Esophagus muscularis mucosa (tissue), 4 donors: Measurements from ENCODE around the gene POLE. TPM values are rescaled to one million over a fixed set of nuclear protein-coding genes. Genes with fewer than 3 reads are reported as not detected.

ENCODE experiments used
- DNase-seq: peaks from one replicate; pipeline ENCODE4 v3.0.0-alpha.2; 2017; ENCODE audit errors: extremely low spot score
- H3K27ac ChIP-seq, 4 donors: fragments of 200-600 bp; sonication (generic); replicated peaks in 1 of 4; 1 replicate in 3 of 4; 2 replicates in 1 of 4; pipeline ENCODE4 v1.5.1; 2016 to 2019; ENCODE audit warnings: mild to moderate bottlenecking in 1 of 4
- H3K27me3 ChIP-seq, 4 donors: fragments of 200-600 bp; sonication (generic); one replicate each; pipeline versions ENCODE4 v1.5.1 to v1.6.0; 2016 to 2019
- H3K36me3 ChIP-seq, 4 donors: fragments of 200-600 bp; sonication (generic); one replicate each; pipeline ENCODE4 v1.5.1; 2016 to 2019
- H3K4me1 ChIP-seq, 4 donors: fragments of 200-600 bp; sonication (generic); one replicate each; pipeline ENCODE4 v1.5.1; 2016 to 2019
- H3K4me3 ChIP-seq, 4 donors: fragments of 200-600 bp; sonication (generic); 1 replicate in 2 of 4; 2 replicates in 2 of 4; pipeline ENCODE4 v1.5.1; 2016 to 2019; ENCODE audit warnings: mild to moderate bottlenecking in 4 of 4, moderate library complexity in 1 of 4
- H3K9me3 ChIP-seq, 4 donors: fragments of 200-600 bp; sonication (generic); 1 replicate in 3 of 4; 2 replicates in 1 of 4; pipeline ENCODE4 v1.5.1; 2016 to 2019
- CTCF ChIP-seq, 3 experiments: fragments of 200-600 bp in 2 of 3; fragments of 450-650 bp in 1 of 3; sonication (generic) in 2 of 3; IDR thresholded peaks; one replicate each; pipeline ENCODE4 v1.5.1; 2017 to 2019; ENCODE audit warnings: antibody characterized with exemption in 3 of 3, mild to moderate bottlenecking in 2 of 3, moderate library complexity in 1 of 3
- EP300 ChIP-seq: sonication (generic); formaldehyde crosslinking; IDR thresholded peaks from one replicate; pipeline ENCODE4 v1.6.1; 2017; ENCODE audit warnings: antibody characterized with exemption
- POLR2A ChIP-seq: fragments of 450-650 bp; IDR thresholded peaks from one replicate; pipeline ENCODE4 v1.6.1; 2017; ENCODE audit warnings: antibody characterized with exemption, moderate library complexity, mild to moderate bottlenecking, low read depth
- POLR2AphosphoS5 ChIP-seq, 2 donors: sonication (generic); formaldehyde crosslinking; IDR thresholded peaks; one replicate each; pipeline ENCODE4 v1.6.1; 2017; ENCODE audit warnings: antibody characterized with exemption in 2 of 2
- WGBS: methylation state at CpG from one replicate; pipeline ENCODE4 v1.1.5; 2018; 5-methylcytosine and 5-hydroxymethylcytosine counted together
- intact Hi-C: fragments of 100-400 bp; cut with DNase I; formaldehyde crosslinking; loops from one replicate; pipeline ENCODE4 v1.15.1; 2023
- total RNA-seq, 4 donors: library from RNA; depleted of rRNA; stranded (reverse); fragments of >200 nt; gene quantifications; one replicate each; pipeline versions ENCODE4 v1.1.0 to v1.2.1, GENCODE V29; 2016

Gene POLE
- total RNA-seq, 4 donors from 2014 or later: 17.2 to 32.4 (median 24.8) TPM

DNA sequence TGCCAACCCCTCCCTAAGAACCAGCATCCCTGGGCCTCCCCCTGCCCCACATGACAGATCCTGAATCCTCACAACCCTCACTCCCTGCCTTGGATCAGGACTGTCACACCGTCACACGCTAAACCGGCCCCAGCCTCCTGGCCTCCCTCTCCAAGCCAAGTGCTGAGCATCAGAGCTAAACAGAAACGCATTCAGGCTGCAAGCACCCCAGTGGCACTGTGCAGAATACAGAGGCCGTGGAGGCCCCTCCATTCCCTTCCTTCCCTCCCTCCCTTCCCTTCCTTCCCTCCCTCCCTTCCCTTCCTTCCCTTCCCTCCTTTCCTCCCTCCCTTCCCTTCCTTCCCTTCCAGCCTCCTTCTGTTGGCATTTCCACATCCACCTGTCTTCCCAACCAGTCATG lies 12.6 kb downstream of the POLE start:
- Histone ChIP-seq H3K27ac (no peak overlapping the region), H3K4me3 (no peak overlapping the region), H3K36me3 (peaks cover 52 to 98% (median 77%) of the 10 kb centered on the region in 4 donors), H3K9me3 (no peaks in the 10 kb centered on the region), H3K4me1 (no peaks in the 10 kb centered on the region), H3K27me3 (no peaks in the 10 kb centered on the region)
- TF ChIP-seq POLR2A (no peak), CTCF (IDR thresholded peaks at IDR 0.05) (no peak), POLR2AphosphoS5 (IDR thresholded peaks at IDR 0.05) (no peak), EP300 (no peak)
- 96% methylated on average over 5 of the region's 5 CpGs for WGBS
- no peak for DNase-seq
- intact Hi-C loops: no loop called here

DNA sequence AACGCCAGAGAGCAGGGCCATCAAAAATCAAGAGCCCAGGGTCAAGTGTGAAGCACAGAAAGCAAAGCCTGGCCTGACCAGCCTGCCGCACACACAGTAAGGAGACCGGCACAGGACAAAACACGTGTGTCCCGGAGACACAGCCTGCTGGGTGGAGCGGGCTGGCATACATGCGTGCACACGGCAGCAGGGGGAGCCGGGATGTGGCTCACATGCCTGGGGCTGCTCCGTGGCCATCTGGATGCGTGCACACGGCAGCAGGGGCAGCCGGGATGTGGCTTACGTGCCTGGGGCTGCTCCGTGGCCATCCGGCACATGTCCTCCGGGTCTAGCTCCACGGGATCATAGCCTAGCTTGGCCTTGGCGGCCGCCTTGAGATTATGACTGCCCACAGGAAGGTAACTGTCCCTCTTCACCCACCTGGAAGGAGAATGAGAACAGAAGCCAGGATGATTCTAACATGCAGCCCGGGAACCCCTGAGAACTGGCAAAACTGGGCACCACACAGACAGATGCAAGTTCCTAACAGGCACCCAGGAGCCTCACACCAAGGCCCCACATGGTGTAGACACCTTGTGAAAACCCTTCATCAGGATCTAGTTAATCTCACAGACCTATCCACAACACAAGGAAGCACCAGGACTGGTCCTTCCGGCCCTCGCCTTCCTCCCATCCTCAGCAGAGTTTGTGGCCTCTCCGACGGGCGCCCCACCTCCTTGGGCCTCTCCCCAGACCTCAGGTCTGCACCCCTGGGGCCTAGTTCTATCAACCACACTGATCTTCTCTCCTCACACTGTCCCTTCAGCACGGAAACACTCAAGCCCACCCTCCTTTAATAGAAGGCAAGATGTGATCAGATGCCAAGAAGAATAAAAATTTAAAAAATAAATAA lies 13.6 kb downstream of the POLE start:
- TF ChIP-seq EP300 (no peak), POLR2AphosphoS5 (IDR thresholded peaks at IDR 0.05) (no peak), CTCF (IDR thresholded peaks at IDR 0.05) (no peak), POLR2A (no peak)
- no peak overlapping the region for H3K4me3 ChIP-seq
- H3K4me1 ChIP-seq: no peaks in the 10 kb centered on the region
- intact Hi-C loops: no loop called here
- no peaks in the 10 kb centered on the region for H3K9me3 ChIP-seq
- peaks cover 62 to 98% (median 77%) of the 10 kb centered on the region in 4 donors for H3K36me3 ChIP-seq
- WGBS: 92% methylated on average over 14 of the region's 27 CpGs
- H3K27ac ChIP-seq: no peak overlapping the region
- no peak for DNase-seq
- H3K27me3 ChIP-seq: no peaks in the 10 kb centered on the region

GRCh38 chr12:132672678-132673077 lies 14.5 kb downstream of the POLE start:
- Histone ChIP-seq H3K9me3 (no peaks in the 10 kb centered on the region), H3K27me3 (no peaks in the 10 kb centered on the region), H3K4me3 (no peak overlapping the region), H3K4me1 (no peaks in the 10 kb centered on the region), H3K36me3 (peaks cover 70 to 98% (median 80%) of the 10 kb centered on the region in 4 donors), H3K27ac (no peak overlapping the region)
- TF ChIP-seq POLR2AphosphoS5 (IDR thresholded peaks at IDR 0.05): no peak
- no peak for TF ChIP-seq EP300
- no peak for TF ChIP-seq CTCF (IDR thresholded peaks at IDR 0.05)
- TF ChIP-seq POLR2A: no peak
- intact Hi-C loops: no loop called here
- DNase-seq: no peak
- 91% methylated on average over 12 of the region's 12 CpGs for WGBS

GRCh38 chr12:132672116-132672515 lies 15.0 kb downstream of the POLE start:
- H3K27me3 ChIP-seq: no peaks in the 10 kb centered on the region
- intact Hi-C loops: no loop called here
- TF ChIP-seq POLR2A: no peak
- TF ChIP-seq CTCF (IDR thresholded peaks at IDR 0.05): no peak
- no peak for TF ChIP-seq EP300
- no peak for TF ChIP-seq POLR2AphosphoS5 (IDR thresholded peaks at IDR 0.05)
- H3K9me3 ChIP-seq: no peaks in the 10 kb centered on the region
- H3K36me3 ChIP-seq: peaks cover 75 to 98% (median 81%) of the 10 kb centered on the region in 4 donors
- no peak for DNase-seq
- H3K4me1 ChIP-seq: no peaks in the 10 kb centered on the region
- no peak overlapping the region for H3K27ac ChIP-seq
- WGBS: 90% methylated on average over 16 of the region's 16 CpGs
- no peak overlapping the region for H3K4me3 ChIP-seq
